DND-41 (cell line): Measurements from ENCODE around the gene COL23A1.

ENCODE experiments used
- CTCF ChIP-seq: IDR thresholded peaks from 2 replicates; pipeline ENCODE4 v1.5.1; 2012; ENCODE audit warnings: borderline replicate concordance, low read length, moderate library complexity, mild to moderate bottlenecking; ENCODE audit not compliant: poor library complexity, severe bottlenecking; ENCODE audit errors: extremely low read depth
- EZH2 ChIP-seq: IDR thresholded peaks from 3 replicates; pipeline ENCODE4 v1.6.1; 2012; ENCODE audit warnings: borderline replicate concordance, low read depth, mild to moderate bottlenecking, moderate library complexity, low read length, inconsistent platforms; ENCODE audit not compliant: severe bottlenecking

GRCh38 chr5:178318382-178318781 is 271.8 kb downstream of the COL23A1 start:
- no peak for TF ChIP-seq CTCF
- TF ChIP-seq EZH2, result no peak
